ENCODE results near the gene CLOCK. TPM values are rescaled to one million over a fixed set of nuclear protein-coding genes. Genes with fewer than 3 reads are reported as not detected.

CLOCK gene
- total and polyA plus RNA-seq, 9 of the 15 experiments (the other 6 are each of a cell fraction or from before 2014, with no cell fraction given): 3.7 to 14.4 (median 9.4) TPM

DNA sequence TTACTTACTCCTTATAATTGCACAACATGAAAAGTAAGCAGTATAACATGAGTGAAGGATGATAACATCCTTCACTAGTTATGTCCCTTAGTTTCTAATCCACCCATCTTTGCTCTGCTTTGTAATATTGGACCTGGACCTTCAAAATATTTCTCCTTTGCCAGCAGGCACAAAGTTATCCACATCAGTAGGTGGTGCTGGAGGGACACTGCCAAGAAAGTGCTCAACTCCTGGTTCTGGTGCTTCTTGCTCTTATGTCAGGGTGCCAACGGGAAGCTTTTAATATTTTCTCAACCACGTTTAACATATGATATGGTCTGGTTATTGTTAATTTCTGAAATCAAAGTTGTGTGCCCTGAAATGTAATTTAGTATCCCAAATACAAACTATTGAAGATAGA is 101.9 kb downstream of the CLOCK start:
- Histone ChIP-seq H3K4me2 (ENCODE audit: insufficient read depth, low read length) (no peak overlapping the region), H3K9ac (ENCODE audit: insufficient read depth in 1 of 2, low read depth in 2 of 2, low read length in 2 of 2) (no peak overlapping the region), H4K20me1 (replicated peaks; ENCODE audit: control insufficient read depth, insufficient read depth, low read length) (no peaks in the 10 kb centered on the region), H3K9me1 (ENCODE audit: control insufficient read depth, insufficient read depth, low read length) (no peaks in the 10 kb centered on the region), H2AFZ (ENCODE audit: low read depth, low read length) (no peak overlapping the region), H3K4me1 (replicated peaks in 1 of 2; ENCODE audit: control insufficient read depth in 2 of 2, insufficient read depth in 2 of 2, low read length in 2 of 2) (no peaks in the 10 kb centered on the region), H3K27me3 (ENCODE audit: control insufficient read depth in 2 of 2, insufficient read depth in 2 of 2, low read length in 2 of 2) (no peaks in the 10 kb centered on the region), H3K4me3 (no peak overlapping the region), H3K36me3 (ENCODE audit: control insufficient read depth, insufficient read depth, low read length) (peaks cover 71% of the 10 kb centered on the region), H3K9me3 (replicated peaks; ENCODE audit: control insufficient read depth, insufficient read depth, low read depth, low read length) (no peaks in the 10 kb centered on the region), H3K79me2 (ENCODE audit: control insufficient read depth, insufficient read depth, low read length) (no peaks in the 10 kb centered on the region), H3K27ac (ENCODE audit: extremely low read depth, low read depth, low read length) (no peak overlapping the region)
- intact Hi-C loops (cut with micrococcal nuclease): loop anchor here (5.0 to 10.0 kb wide), 2 partner anchors 100 to 292 kb away; partner anchors contain the start of gene SRD5A3
- WGBS (ENCODE audit: insufficient coverage, low coverage, missing lambda C conversion rate): 48% methylated on average over 2 of the region's 2 CpGs
- ATAC-seq (peak; percentile 52; the same call in 2 of the 3 replicates), DNase-seq (ENCODE audit: extremely low read depth in 1 of 4, low spot score in 3 of 4) (peak in 2 of 4 experiments; percentile 15 to 22), FAIRE-seq (no peak)
- ChIA-PET POLR2A (interaction anchor here (1.1 kb wide), 1 partner anchor 9 kb away, joined by 3 read pairs; no protein-coding TSS in a partner anchor), CTCF (ENCODE audit: low intra/inter-chr PET ratio) (interaction anchor here (1.3 to 1.6 kb wide), 2 partner anchors 291 to 293 kb away, joined by 3 to 5 read pairs; no protein-coding TSS in a partner anchor)
- BruUV-seq (replicated peaks): no TSS peak
- in situ Hi-C loops (cut with MboI): no loop called here
- TF ChIP-seq RCOR1 (IDR thresholded peaks at IDR 0.05; ENCODE audit: borderline replicate concordance in 1 of 2, low read depth in 2 of 2, low read length in 2 of 2): no peak
- TF ChIP-seq EWSR1 (IDR thresholded peaks at IDR 0.05; ENCODE audit: borderline replicate concordance, low read depth, partially characterized antibody): no peak
- TF ChIP-seq, protein P1, sequence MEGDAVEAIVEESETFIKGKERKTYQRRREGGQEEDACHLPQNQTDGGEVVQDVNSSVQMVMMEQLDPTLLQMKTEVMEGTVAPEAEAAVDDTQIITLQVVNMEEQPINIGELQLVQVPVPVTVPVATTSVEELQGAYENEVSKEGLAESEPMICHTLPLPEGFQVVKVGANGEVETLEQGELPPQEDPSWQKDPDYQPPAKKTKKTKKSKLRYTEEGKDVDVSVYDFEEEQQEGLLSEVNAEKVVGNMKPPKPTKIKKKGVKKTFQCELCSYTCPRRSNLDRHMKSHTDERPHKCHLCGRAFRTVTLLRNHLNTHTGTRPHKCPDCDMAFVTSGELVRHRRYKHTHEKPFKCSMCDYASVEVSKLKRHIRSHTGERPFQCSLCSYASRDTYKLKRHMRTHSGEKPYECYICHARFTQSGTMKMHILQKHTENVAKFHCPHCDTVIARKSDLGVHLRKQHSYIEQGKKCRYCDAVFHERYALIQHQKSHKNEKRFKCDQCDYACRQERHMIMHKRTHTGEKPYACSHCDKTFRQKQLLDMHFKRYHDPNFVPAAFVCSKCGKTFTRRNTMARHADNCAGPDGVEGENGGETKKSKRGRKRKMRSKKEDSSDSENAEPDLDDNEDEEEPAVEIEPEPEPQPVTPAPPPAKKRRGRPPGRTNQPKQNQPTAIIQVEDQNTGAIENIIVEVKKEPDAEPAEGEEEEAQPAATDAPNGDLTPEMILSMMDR (IDR thresholded peaks at IDR 0.05 in 2 of 3, conservative IDR thresholded peaks at IDR 0.05 in 1 of 3; ENCODE audit: insufficient read depth in 2 of 3, low read depth in 1 of 3, low read length in 3 of 3): peak; percentile 37 to 58 (median 38); a peak in 5 of 6 replicates
- TF ChIP-seq SUPT5H (IDR thresholded peaks at IDR 0.05): no peak
- peak; percentile 45 to 60 for TF ChIP-seq RAD21 (CRISPR knock-in tag; conservative IDR thresholded peaks at IDR 0.05 in 1 of 2, IDR thresholded peaks at IDR 0.05 in 1 of 2)
- TF ChIP-seq, protein P2, sequence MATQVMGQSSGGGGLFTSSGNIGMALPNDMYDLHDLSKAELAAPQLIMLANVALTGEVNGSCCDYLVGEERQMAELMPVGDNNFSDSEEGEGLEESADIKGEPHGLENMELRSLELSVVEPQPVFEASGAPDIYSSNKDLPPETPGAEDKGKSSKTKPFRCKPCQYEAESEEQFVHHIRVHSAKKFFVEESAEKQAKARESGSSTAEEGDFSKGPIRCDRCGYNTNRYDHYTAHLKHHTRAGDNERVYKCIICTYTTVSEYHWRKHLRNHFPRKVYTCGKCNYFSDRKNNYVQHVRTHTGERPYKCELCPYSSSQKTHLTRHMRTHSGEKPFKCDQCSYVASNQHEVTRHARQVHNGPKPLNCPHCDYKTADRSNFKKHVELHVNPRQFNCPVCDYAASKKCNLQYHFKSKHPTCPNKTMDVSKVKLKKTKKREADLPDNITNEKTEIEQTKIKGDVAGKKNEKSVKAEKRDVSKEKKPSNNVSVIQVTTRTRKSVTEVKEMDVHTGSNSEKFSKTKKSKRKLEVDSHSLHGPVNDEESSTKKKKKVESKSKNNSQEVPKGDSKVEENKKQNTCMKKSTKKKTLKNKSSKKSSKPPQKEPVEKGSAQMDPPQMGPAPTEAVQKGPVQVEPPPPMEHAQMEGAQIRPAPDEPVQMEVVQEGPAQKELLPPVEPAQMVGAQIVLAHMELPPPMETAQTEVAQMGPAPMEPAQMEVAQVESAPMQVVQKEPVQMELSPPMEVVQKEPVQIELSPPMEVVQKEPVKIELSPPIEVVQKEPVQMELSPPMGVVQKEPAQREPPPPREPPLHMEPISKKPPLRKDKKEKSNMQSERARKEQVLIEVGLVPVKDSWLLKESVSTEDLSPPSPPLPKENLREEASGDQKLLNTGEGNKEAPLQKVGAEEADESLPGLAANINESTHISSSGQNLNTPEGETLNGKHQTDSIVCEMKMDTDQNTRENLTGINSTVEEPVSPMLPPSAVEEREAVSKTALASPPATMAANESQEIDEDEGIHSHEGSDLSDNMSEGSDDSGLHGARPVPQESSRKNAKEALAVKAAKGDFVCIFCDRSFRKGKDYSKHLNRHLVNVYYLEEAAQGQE (IDR thresholded peaks at IDR 0.05; ENCODE audit: borderline replicate concordance): peak; percentile 22; the same call in 1 of the 2 replicates
- TF ChIP-seq, protein P2 (CRISPR knock-in tag; IDR thresholded peaks at IDR 0.05; ENCODE audit: low read depth): no peak
- TF ChIP-seq CEBPB (tag; IDR thresholded peaks at IDR 0.05): 0 out of 2 replicates have a peak, but pooled peaks have one; percentile 16
- TF ChIP-seq MCM7 (IDR thresholded peaks at IDR 0.05): no peak
- no peak for TF ChIP-seq PHB (CRISPR knock-in tag; IDR thresholded peaks at IDR 0.05)
- no peak for TF ChIP-seq PTRF (tag; IDR thresholded peaks at IDR 0.05)
- no peak for TF ChIP-seq NR3C1 (CRISPR knock-in tag; IDR thresholded peaks at IDR 0.05)
- no peak for TF ChIP-seq NBN (IDR thresholded peaks at IDR 0.05; ENCODE audit: low read depth)

Measured in K562 (cell line).